Suprapubic skin (tissue), 3 donors: Measurements from ENCODE around the gene GPR176.

ENCODE experiments used
- EP300 ChIP-seq: sonication (generic); formaldehyde crosslinking; IDR thresholded peaks from one replicate; pipeline ENCODE4 v1.6.1; 2017; ENCODE audit warnings: antibody characterized with exemption
- POLR2A ChIP-seq, 2 donors: fragments of 450-650 bp; IDR thresholded peaks; one replicate each; pipeline ENCODE4 v1.6.1; 2017; ENCODE audit warnings: antibody characterized with exemption in 2 of 2, mild to moderate bottlenecking in 2 of 2, moderate library complexity in 2 of 2
- TF ChIP-seq, protein P1 (sequence below), 2 donors: fragments of 200-600 bp in 1 of 2; fragments of 450-650 bp in 1 of 2; sonication (generic) in 1 of 2; IDR thresholded peaks; one replicate each; pipeline ENCODE4 v1.5.1; 2016 to 2019; ENCODE audit warnings: antibody characterized with exemption in 2 of 2, mild to moderate bottlenecking in 1 of 2, moderate library complexity in 1 of 2

DNA sequence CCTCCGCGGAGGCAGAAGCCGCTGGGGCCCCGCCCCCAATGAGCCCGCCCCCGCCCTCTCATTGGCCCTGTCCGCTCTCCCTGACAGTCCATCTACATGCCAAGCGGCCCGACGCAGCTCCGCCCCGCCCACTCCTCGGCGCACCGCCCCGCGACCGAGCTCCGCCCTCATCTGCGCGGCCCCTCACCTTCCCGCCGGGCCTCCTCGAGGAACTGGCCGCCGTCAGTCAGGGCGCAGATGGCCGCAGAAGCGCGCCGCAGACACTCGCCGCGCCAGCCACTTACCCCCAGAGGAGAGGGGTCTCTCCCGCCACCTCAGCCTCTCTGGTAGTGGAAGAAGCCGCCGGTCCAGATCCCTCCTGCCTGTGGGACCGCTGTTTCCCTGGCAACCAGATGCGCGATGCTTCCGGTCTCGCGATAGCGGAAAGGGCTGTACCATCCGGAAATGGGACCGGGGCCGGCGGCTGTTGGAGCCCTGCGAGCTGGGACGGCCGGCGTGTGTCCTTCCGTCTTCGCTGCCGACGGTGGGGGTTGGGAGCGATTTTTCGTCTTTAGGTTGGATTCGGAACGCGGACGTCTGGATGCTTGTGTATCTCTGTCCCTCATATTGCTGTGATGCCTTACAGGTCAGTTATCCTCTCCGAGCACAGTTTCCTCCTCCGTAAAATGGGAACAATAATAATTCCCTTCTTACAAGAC is 137.5 kb downstream of the GPR176 start, which contains the start of gene FSIP1:
- TF ChIP-seq, protein P1, sequence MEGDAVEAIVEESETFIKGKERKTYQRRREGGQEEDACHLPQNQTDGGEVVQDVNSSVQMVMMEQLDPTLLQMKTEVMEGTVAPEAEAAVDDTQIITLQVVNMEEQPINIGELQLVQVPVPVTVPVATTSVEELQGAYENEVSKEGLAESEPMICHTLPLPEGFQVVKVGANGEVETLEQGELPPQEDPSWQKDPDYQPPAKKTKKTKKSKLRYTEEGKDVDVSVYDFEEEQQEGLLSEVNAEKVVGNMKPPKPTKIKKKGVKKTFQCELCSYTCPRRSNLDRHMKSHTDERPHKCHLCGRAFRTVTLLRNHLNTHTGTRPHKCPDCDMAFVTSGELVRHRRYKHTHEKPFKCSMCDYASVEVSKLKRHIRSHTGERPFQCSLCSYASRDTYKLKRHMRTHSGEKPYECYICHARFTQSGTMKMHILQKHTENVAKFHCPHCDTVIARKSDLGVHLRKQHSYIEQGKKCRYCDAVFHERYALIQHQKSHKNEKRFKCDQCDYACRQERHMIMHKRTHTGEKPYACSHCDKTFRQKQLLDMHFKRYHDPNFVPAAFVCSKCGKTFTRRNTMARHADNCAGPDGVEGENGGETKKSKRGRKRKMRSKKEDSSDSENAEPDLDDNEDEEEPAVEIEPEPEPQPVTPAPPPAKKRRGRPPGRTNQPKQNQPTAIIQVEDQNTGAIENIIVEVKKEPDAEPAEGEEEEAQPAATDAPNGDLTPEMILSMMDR (IDR thresholded peaks at IDR 0.05) = no peak
- TF ChIP-seq POLR2A (IDR thresholded peaks at IDR 0.05) (peak in 1 of 2 donors; percentile 45), EP300 (no peak)
